NCI-H2196 (cell line): ENCODE results near the gene PHTF1.
"Not testable (repeated sequence)": the region's sequence is repeated elsewhere in the genome, so short reads cannot be mapped to it uniquely, and the experiment has no call there.

Experiments used
- DNase-seq: peaks from one replicate; lab custom pipeline; 2025; ENCODE audit not compliant: unreplicated experiment; lab: John Stamatoyannopoulos, UW

Gene PHTF1

DNA sequence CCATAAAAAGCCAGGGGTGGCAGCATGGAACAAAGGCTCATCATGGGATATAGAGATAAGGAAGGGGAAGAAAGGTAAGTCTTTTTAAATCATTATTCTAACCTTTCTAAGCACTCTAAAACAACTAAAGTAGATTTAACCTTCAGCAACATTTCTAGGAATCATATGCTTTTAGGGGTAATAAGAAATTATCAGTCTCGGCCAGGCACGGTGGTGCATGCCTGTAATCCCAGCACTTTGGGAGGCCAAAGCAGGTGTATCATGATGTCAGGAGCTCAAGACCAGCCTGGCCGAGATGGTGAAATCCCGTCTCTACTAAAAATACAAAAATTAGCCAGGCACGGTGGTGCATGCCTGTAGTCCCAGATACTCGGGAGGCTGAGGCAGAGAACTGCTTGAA, 20.3 kb upstream of the PHTF1 start:
- no peak for DNase-seq

DNA sequence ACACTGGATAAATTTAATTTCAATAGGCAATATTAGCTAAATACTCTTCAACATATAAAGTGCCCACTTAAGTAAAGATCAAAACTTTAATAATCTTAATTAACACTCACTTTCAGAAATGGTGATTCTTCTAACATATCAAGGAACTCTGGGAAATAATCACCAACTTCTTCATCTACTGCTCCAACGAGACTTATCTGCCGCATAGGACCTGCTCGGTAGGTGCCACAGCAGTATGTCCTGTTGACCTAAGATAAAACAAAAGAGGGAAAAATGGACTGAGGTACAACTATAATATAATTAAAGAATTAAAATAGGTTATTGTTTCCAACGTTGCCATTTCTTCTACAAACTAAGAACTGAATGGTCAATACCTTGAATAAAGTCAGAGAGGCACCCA, 18.3 kb upstream of the PHTF1 start:
- no peak for DNase-seq

DNA sequence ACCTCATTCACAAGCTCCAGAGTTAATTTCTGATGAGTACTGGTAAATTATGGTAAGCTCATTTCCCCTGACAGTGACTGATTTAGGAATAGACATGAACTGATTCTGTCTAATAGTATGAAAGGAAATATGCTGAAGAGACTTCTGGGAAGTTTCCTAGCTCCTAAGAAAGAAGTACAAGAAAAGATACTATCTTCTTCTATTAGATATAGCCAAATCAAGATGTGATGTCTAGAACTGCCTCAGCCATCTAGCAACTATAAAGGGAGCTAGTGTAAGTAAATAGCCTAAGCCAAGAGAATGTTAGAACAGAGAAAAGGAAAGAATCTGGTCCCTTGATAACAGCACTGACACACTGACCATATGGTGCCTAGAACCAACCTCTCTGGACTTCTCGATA, 10.7 kb upstream of the PHTF1 start:
- DNase-seq = no peak

DNA sequence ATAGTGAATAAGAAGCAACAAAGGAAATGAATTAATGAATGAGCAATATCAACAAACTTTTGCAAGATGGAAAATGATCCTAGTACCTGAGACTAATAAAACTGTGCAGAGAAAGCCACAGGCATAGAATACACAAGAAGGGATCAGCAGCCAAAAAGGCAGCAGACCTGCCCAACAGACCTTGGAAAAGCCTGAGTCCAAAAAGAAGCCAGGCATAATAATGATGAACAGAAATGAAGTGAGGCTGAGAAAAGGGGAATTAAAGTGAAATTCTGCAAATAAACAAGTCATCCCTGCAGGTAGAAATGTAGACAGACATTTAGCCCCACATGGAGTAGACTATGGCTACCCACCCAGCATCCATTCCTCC, 10.3 kb upstream of the PHTF1 start:
- DNase-seq = no peak

DNA sequence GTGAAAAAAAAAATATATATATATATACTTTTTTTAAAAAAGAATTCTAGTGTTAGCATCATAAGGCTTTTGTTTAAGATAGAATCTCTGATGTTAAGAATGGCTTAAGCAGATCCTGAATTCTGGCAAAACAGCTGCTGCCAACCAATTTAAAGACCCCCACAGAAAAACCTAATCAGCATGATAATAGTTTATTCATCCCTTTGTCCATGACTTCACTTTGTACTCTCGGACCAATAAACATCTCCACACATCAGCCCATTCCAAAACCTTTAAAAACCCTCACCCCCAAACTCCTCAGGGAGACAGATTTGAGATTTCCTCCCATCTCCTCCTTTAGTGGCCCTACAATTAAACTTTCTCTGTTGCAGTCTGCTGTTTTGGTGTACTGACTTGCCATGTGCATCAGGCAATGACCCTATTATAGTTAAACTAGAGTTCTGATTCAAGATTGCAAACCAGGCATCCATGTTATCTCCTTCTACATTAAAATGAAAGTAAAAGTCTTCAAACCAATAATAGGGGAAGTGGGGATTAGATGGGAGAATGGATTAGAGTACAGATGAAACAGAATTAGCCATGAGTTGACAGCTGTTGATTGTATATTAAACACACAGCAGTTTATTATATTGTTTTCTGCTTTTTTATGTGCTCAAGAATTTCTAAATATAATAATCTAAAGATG, 9.8 kb upstream of the PHTF1 start:
- DNase-seq = no peak

DNA sequence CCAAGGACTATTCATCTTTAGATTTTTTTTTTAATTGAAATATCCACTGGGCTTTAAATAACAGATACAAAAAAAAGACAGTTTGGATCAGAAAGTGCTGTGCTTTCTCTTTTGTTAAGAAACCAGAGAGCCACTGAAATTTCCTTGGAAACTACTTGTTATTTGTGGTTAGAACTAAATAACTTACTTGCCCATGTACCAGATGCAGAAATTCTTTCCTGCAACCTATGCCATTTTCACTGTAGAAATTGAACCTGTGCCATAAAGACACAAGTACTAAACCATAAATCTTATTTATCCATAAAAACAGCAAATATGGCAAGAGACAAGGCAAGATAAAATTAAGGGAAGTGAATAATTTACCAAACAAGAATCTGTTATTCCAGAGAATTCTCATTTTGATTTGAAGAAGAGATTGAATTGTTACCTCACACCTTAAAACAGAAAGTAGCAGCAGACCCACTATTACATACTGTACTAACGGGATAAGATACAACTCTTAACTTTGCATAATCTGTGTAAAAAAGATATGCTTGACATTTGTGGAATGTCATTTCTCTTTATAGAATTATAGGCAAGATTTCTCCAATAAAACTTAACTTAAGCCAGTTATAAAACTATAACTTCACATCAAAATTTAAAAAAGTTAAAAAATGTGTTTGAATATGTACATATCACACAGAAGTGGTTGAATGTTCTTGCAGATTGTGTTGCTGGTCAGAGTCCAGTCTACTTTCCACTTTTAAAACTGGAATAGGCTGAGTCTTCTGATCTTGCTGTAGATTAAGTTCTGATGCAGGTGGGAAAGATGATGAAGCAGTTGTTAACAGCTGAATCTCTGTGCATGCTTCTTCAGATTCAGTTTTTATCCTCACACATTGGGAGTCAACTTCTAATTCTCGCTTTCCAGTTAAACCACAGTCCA, 6.3 kb upstream of the PHTF1 start:
- DNase-seq = no peak

DNA sequence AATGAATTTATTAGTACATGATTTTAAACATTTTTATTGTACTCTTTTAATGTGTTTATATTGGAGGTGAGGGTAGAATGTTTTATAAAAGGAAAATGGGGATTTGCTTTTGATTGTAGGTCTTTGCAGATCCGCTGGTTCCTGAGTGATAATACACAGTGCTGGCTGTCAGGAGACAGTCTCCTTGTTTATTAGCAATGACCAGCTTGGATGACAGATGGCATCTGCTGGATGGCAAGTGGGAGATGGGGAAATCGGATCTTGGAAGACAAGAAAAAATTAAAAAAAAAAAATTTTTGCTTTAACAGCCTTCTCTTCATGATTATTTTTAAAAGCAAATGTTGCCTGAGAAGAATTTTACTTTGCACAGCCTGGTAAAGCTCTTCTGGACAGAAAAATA, 4.4 kb upstream of the PHTF1 start:
- no peak for DNase-seq

DNA sequence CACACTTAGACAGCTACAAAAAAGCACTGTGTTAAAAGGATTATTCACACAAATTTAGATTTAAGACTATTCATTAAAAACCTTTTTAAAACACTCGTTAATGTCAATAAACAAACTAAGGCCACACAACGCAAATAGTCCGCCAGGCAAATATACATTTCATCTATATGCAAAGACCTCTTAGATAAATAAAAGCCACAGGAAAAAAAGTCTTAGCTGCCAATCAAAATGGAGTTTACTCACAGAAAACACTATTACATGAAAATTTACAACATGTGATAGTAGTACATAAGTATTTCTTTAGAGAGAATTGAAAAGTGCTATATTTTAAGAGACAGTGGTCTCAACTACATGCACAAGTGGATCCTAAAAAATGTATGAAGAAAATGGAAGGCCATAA, 2.7 kb upstream of the PHTF1 start:
- DNase-seq = no peak

DNA sequence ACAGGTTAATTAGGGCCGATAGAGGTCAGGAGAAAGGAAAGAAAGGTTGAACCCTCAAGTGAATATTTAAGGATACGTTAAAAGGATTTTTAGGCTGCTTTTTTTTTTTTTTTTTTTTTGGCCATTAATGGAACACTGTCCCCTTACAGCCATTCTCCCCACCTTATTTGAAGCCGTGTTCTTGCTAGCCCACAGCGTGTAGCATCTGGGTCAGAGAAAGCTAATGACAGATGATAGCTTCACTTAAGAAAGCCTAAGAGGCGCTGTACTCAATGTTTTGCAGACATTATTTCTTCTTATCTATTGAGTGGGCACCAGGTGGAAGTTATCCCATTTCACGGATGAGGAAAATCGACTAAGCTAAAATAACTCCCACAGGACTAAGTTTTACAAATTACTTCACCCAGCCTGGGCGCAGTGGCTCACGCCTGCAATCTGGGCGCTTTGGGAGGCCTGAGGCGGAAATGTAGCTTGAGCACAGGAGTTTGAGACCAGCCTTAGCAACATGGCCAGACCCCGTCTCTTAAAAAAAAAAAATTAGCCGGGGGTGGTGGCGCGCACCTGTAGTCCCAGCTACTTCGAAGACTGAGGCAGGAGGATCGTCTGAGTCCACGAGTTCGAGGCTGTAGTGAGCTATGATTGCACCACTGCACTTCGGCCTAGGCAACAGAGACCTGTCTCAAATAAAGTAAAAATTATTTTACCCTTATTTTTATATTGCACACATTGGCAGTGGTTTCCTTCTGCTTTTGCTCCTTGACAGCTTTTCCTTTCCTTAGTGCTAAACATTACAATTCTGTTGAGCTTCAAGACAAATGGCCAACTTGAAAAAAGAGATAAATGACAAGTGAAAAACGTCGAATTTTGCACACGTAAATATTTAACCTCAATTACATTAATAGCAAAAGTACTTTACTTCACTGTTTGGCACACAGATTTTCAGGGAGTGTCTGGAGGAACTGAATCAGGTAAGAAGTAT, 1.1 kb upstream of the PHTF1 start:
- DNase-seq = no peak

GRCh38 chr1:113758631-113759332, 504 bp downstream of the PHTF1 start:
- peak; percentile 58 for DNase-seq

- DNase-seq = no peak
Observed at GRCh38 chr1:113756461-113756860, 2.8 kb downstream of the PHTF1 start.

DNA sequence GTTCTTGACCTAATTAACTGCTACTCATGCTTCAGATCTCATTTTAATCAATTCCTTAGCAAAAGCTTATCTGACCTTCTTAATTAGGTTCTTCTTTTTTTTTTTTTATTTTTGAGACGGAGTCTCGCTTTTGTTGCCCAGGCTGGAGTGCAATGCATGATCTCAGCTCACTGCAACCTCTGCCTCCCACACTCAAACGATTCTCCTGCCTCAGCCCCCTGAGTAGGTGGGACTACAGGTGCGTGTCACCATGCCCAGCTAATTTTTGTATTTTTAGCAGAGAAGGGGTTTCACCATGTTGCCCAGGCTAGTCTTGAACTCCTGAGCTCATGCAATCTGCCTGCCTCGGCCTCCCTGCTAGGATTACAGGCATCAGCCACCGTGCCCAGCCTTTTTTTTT, 6.0 kb downstream of the PHTF1 start:
- DNase-seq = not testable (repeated sequence)

DNA sequence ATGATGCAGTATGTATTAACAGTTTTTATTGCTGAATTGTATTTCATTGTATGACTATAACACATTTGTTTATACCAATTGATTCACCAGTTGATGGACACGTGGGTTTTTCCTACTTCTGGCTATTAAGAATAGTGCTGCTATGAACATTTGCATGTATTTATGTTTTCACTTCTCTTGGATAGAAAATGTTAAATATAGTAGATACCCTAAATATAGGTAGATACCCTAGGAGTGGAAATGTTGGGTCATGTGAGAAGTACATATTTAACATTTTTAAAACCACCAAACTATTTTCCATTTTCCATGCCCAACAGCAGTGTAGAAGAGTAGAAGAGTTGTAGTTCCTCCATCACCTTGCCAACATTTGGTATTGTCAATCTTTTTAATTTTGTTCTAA, 7.8 kb downstream of the PHTF1 start:
- DNase-seq = no peak

DNA sequence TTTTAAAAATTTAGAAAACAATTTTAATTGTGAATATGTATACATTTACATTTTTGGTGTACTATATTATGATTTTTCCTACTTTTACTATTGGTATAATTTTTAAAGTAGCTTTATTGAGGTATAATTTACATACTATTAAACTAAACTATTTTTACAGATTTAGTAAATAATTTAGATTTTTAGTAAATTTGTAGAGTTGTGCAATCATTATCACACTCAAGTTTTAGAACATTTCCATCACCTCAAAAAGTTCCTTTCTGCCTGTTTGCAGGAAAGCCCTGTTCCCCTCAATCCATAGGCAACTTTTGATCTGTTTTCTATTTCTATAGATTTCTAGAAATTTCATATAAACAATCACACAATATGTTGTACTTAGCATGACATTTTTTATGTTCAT, 8.2 kb downstream of the PHTF1 start:
- no peak for DNase-seq

GRCh38 chr1:113749402-113749801, 9.9 kb downstream of the PHTF1 start:
- no peak for DNase-seq

DNA sequence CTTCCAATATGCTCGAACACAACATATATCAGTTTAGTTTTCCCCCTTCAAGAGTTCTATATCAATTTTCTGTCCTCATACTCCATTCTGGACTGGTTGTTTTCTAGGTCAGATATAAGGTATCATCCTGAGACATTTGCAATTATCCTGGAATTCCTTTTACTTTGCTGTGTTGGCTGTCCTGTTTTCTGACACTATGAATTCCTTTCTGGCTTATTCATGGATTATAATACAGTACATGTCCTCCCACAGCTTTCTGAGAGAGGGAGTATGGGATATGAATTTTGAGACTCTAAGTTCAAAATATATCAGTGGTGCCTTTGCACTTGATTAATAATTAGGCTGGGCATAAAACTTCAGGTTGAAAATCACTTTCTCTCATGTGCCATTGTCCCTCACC, 11.9 kb downstream of the PHTF1 start:
- DNase-seq = no peak

- DNase-seq = no peak
Observed at GRCh38 chr1:113745425-113745824, 13.9 kb downstream of the PHTF1 start.

DNA sequence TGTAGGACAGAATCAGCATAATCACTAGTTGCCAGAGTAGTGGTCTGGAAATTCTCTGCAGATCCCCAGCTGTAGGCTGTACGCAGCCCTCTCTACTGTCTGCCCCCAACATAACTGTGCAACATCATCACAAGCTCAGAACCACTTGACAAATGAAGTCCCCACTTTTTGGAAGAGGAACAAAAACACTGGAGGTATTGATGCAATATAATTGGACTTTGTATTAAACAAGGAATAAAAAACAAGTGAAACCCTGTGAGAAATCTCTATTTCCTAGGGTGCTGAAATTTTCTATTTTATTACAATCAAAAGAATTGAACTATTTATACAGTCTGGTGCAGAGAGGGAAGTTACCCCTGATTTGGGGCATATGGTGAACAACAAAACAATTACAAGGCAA, 15.2 kb downstream of the PHTF1 start:
- DNase-seq = no peak

- DNase-seq = no peak
Observed at GRCh38 chr1:113742515-113742914, 16.8 kb downstream of the PHTF1 start.

DNA sequence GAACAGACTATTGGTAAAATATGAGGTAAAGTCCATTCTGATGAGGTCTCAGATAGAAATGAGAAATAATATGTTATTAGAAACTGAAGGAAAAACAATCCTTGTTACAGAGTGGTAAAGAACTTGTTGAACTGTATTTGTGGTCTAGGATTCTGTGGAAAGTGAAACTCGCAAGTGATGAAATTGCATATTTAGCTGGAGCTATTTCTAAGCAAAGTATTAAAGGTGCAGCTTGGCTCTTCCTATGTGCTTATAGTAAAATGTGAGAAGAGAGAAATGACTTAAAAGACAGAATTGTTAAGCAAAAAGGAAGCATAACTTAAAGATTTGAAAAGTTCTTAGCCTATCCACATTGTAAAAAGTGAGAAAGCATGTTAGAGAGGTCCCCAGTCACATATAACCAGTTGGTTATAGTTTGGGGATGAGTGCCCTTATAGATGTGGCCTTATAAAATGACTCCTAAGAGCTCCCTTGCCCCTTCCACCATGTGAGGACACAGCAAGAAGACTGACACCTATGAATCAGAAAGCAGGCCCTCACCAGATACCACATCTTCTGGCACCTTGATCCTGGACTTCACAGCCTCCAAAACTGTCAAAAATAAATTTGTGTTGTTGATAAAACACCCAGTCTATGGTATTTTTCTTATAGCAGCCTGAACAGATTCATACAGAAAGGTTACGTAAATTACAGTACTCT, 24.8 kb downstream of the PHTF1 start:
- no peak for DNase-seq
